Osteocyte (in vitro differentiated cells): Measurements from ENCODE around the gene RIOK1. TPM values are rescaled to one million over a fixed set of nuclear protein-coding genes. Genes with fewer than 3 reads are reported as not detected.
"Not testable (repeated sequence)": the region's sequence is repeated elsewhere in the genome, so short reads cannot be mapped to it uniquely, and the experiment has no call there.

Experiments used
- DNase-seq: peaks from one replicate; pipeline ENCODE4 v3.0.0; 2021; ENCODE audit warnings: mixed read lengths; ENCODE audit not compliant: unreplicated experiment; ENCODE audit errors: extremely low spot score
- H3K27ac Mint-ChIP-seq: one replicate; pipeline ENCODE4 v1.8.0; 2021; ENCODE audit warnings: mild to moderate bottlenecking, mixed read lengths; ENCODE audit not compliant: unreplicated experiment
- H3K27me3 Mint-ChIP-seq: one replicate; pipeline ENCODE4 v1.8.0; 2021; ENCODE audit warnings: mixed read lengths; ENCODE audit not compliant: unreplicated experiment
- H3K36me3 Mint-ChIP-seq: one replicate; pipeline ENCODE4 v1.8.0; 2021; ENCODE audit warnings: mixed read lengths; ENCODE audit not compliant: unreplicated experiment
- H3K4me1 Mint-ChIP-seq: one replicate; pipeline ENCODE4 v1.8.0; 2021; ENCODE audit warnings: mixed read lengths; ENCODE audit not compliant: unreplicated experiment
- H3K4me3 Mint-ChIP-seq: one replicate; pipeline ENCODE4 v1.8.0; 2021; ENCODE audit warnings: mild to moderate bottlenecking, moderate library complexity, mixed read lengths; ENCODE audit not compliant: unreplicated experiment
- H3K9me3 Mint-ChIP-seq: one replicate; pipeline ENCODE4 v1.8.0; 2021; ENCODE audit warnings: mixed read lengths; ENCODE audit not compliant: unreplicated experiment
- CTCF ChIP-seq: fragments of 200-600 bp; sonication (generic); IDR thresholded peaks from 2 replicates; pipeline ENCODE4 v1.5.0; 2021; ENCODE audit warnings: antibody characterized with exemption, mild to moderate bottlenecking, moderate library complexity
- total RNA-seq: library from RNA; stranded (reverse); gene quantifications from 2 replicates; pipeline ENCODE4 v1.2.1, GENCODE V29; 2021

Gene RIOK1
- total RNA-seq, 1 donor from 2014 or later = 22.5 TPM

DNA sequence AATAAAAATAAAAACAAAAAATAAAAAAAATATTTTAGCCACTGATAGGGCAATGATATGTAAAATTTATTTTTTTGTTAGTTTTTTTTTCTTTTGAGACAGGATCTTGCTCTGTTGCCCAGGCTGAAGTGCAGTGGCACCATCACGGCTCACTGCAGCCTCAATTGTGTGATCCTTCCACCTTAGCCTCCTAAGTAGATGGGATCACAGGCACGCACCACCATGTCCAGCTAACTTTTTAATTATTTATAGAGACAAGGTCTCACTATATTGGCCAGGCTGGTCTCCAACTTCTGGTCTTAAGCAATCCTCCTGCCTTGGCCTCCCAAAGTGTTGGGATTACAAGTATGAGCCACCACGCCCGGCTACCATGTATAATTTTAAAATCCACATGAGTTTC, 59.4 kb downstream of the RIOK1 start:
- no peak overlapping the region for H3K4me3 Mint-ChIP-seq
- DNase-seq = no peak
- no peak overlapping the region for H3K27ac Mint-ChIP-seq
- no peak for TF ChIP-seq CTCF
- H3K9me3 Mint-ChIP-seq = no peaks in the 10 kb centered on the region
- H3K36me3 Mint-ChIP-seq = no peaks in the 10 kb centered on the region
- H3K4me1 Mint-ChIP-seq = peaks cover 29% of the 10 kb centered on the region
- H3K27me3 Mint-ChIP-seq = no peaks in the 10 kb centered on the region

GRCh38 chr6:7451326-7451725, 61.7 kb downstream of the RIOK1 start:
- Mint-ChIP-seq H3K9me3 (no peaks in the 10 kb centered on the region), H3K27ac (no peak overlapping the region), H3K27me3 (no peaks in the 10 kb centered on the region), H3K36me3 (no peaks in the 10 kb centered on the region), H3K4me1 (peaks cover 20% of the 10 kb centered on the region), H3K4me3 (no peak overlapping the region)
- no peak for TF ChIP-seq CTCF
- no peak for DNase-seq

GRCh38 chr6:7452898-7453297, 63.3 kb downstream of the RIOK1 start:
- Mint-ChIP-seq H3K36me3 (no peaks in the 10 kb centered on the region), H3K4me1 (peaks cover 10% of the 10 kb centered on the region)

GRCh38 chr6:7454696-7455358, 65.2 kb downstream of the RIOK1 start:
- Mint-ChIP-seq H3K36me3 (no peaks in the 10 kb centered on the region), H3K9me3 (no peaks in the 10 kb centered on the region), H3K4me1 (peaks cover 10% of the 10 kb centered on the region), H3K4me3 (no peak overlapping the region), H3K27ac (no peak overlapping the region), H3K27me3 (no peaks in the 10 kb centered on the region)
- TF ChIP-seq CTCF = no peak
- no peak for DNase-seq

More at GRCh38 chr6:7452898-7453297, 63.3 kb downstream of the RIOK1 start:
- DNase-seq = no peak
- Mint-ChIP-seq H3K27ac (no peak overlapping the region), H3K4me3 (no peak overlapping the region), H3K27me3 (no peaks in the 10 kb centered on the region), H3K9me3 (no peaks in the 10 kb centered on the region)
- TF ChIP-seq CTCF = no peak

GRCh38 chr6:7456302-7456701, 66.7 kb downstream of the RIOK1 start:
- not testable (repeated sequence) for H3K36me3 Mint-ChIP-seq, H3K27ac Mint-ChIP-seq, H3K27me3 Mint-ChIP-seq, H3K4me3 Mint-ChIP-seq, H3K9me3 Mint-ChIP-seq, H3K4me1 Mint-ChIP-seq, DNase-seq
